Neural crest cell (in vitro differentiated cells): Measurements from ENCODE around the gene BRWD1. TPM values are rescaled to one million over a fixed set of nuclear protein-coding genes. Genes with fewer than 3 reads are reported as not detected.

Source experiments
- DNase-seq: peaks from one replicate; pipeline ENCODE4 v3.0.0; 2021; ENCODE audit warnings: low read depth, mixed read lengths, low spot score
- H3K27ac Mint-ChIP-seq: one replicate; pipeline ENCODE4 v1.8.0; 2021; ENCODE audit warnings: mild to moderate bottlenecking, mixed read lengths; ENCODE audit not compliant: unreplicated experiment
- H3K27me3 Mint-ChIP-seq: 2 replicates; pipeline ENCODE4 v1.8.0; 2021; ENCODE audit warnings: low read depth, mild to moderate bottlenecking, mixed read lengths
- H3K36me3 Mint-ChIP-seq: 2 replicates; pipeline ENCODE4 v1.8.0; 2021; ENCODE audit warnings: low read depth, mild to moderate bottlenecking, mixed read lengths
- H3K4me1 Mint-ChIP-seq: 2 replicates; pipeline ENCODE4 v1.8.0; 2021; ENCODE audit warnings: mixed read lengths
- H3K4me3 Mint-ChIP-seq: one replicate; pipeline ENCODE4 v1.8.0; 2021; ENCODE audit warnings: mild to moderate bottlenecking, mixed read lengths
- H3K9me3 Mint-ChIP-seq: 2 replicates; pipeline ENCODE4 v1.8.0; 2021; ENCODE audit warnings: mixed read lengths
- CTCF ChIP-seq: fragments of 200-600 bp; sonication (generic); conservative IDR thresholded peaks from 2 replicates; pipeline ENCODE4 v1.5.0; 2021; ENCODE audit warnings: antibody characterized with exemption, mild to moderate bottlenecking
- total RNA-seq: library from RNA; stranded (reverse); gene quantifications from 2 replicates; pipeline ENCODE4 v1.2.1, GENCODE V29; 2021

The BRWD1 gene
- total RNA-seq, 1 donor from 2014 or later: 38.4 TPM

DNA sequence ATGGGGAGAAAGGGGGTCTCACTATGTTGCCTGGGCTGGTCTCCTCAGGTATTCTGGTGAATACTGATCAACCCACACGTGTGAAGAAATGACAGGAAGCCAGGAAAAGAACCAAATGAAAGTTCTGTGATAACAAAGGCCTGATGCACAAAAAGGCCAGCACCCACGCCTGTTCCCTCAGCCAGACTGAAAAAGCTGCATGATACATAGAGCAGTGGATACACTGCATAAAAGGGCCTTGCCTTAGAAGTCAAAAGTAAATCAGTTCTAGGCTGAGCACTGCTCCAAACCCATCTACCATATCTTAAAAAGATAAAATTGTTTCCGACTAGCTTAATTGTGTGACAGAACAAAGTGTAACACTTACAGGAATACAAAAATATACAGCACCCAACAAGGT lies 93.3 kb downstream of the BRWD1 start:
- TF ChIP-seq CTCF: no peak
- DNase-seq: no peak
- no peak overlapping the region for H3K27ac Mint-ChIP-seq
- H3K27me3 Mint-ChIP-seq: no peaks in the 10 kb centered on the region
- peaks cover 8% of the 10 kb centered on the region for H3K4me1 Mint-ChIP-seq
- no peak overlapping the region for H3K4me3 Mint-ChIP-seq
- H3K36me3 Mint-ChIP-seq: peaks cover 6% of the 10 kb centered on the region
- no peaks in the 10 kb centered on the region for H3K9me3 Mint-ChIP-seq

DNA sequence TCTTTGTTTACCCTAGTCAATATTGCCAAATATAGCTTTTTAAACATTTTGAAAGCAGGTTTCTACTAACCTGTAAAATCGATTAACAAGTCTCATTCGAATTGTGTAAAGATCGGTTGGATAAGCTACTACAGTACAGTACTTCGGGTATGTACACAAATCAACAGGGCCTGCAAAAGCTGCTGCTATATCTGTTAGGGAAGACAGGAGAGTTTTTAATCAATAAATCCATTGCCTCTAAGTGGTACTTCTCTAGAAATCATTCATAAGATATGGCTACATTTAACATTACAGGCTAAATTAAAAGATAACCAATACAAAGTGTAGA lies 95.4 kb downstream of the BRWD1 start:
- H3K4me3 Mint-ChIP-seq: no peak overlapping the region
- no peak for TF ChIP-seq CTCF
- H3K27ac Mint-ChIP-seq: no peak overlapping the region
- no peaks in the 10 kb centered on the region for H3K27me3 Mint-ChIP-seq
- no peaks in the 10 kb centered on the region for H3K9me3 Mint-ChIP-seq
- peaks cover 3% of the 10 kb centered on the region for H3K36me3 Mint-ChIP-seq
- DNase-seq: no peak
- H3K4me1 Mint-ChIP-seq: peaks cover 5% of the 10 kb centered on the region

GRCh38 chr21:39217356-39218081 lies 95.9 kb downstream of the BRWD1 start:
- no peak for DNase-seq
- Mint-ChIP-seq H3K27me3 (no peaks in the 10 kb centered on the region), H3K36me3 (peaks cover 3% of the 10 kb centered on the region), H3K27ac (no peak overlapping the region), H3K4me1 (peaks cover 5% of the 10 kb centered on the region), H3K9me3 (no peaks in the 10 kb centered on the region), H3K4me3 (no peak overlapping the region)
- TF ChIP-seq CTCF: no peak

GRCh38 chr21:39216290-39216689 lies 97.1 kb downstream of the BRWD1 start:
- no peak overlapping the region for H3K27ac Mint-ChIP-seq
- H3K27me3 Mint-ChIP-seq: no peaks in the 10 kb centered on the region
- no peak for DNase-seq
- TF ChIP-seq CTCF: no peak
- no peaks in the 10 kb centered on the region for H3K9me3 Mint-ChIP-seq
- no peak overlapping the region for H3K4me3 Mint-ChIP-seq
- peaks cover 4% of the 10 kb centered on the region for H3K36me3 Mint-ChIP-seq
- peaks cover 5% of the 10 kb centered on the region for H3K4me1 Mint-ChIP-seq

GRCh38 chr21:39215078-39215477 lies 98.4 kb downstream of the BRWD1 start:
- peaks cover 4% of the 10 kb centered on the region for H3K36me3 Mint-ChIP-seq
- TF ChIP-seq CTCF: no peak
- no peak overlapping the region for H3K4me3 Mint-ChIP-seq

More at GRCh38 chr21:39215078-39215477, 98.4 kb downstream of the BRWD1 start:
- no peak for DNase-seq
- Mint-ChIP-seq H3K27ac (no peak overlapping the region), H3K4me1 (peaks cover under 1% of the 10 kb centered on the region), H3K27me3 (no peaks in the 10 kb centered on the region), H3K9me3 (no peaks in the 10 kb centered on the region)
